Testis (tissue), 2 donors: Measurements from ENCODE around the gene INO80.

Experiments used
- CTCF ChIP-seq, 3 experiments: fragments of 450-650 bp in 2 of 3; fragments of 200-600 bp in 1 of 3; sonication (generic) in 1 of 3; IDR thresholded peaks; one replicate each; pipeline ENCODE4 v1.5.1; 2016 to 2019; ENCODE audit warnings: antibody characterized with exemption in 3 of 3, mild to moderate bottlenecking in 2 of 3, moderate library complexity in 1 of 3
- POLR2A ChIP-seq: fragments of 450-650 bp; IDR thresholded peaks from one replicate; pipeline ENCODE4 v1.6.1; 2017; ENCODE audit warnings: antibody characterized with exemption, mild to moderate bottlenecking, moderate library complexity

GRCh38 chr15:40995656-40996055, 120.4 kb downstream of the INO80 start:
- no peak for TF ChIP-seq CTCF (IDR thresholded peaks at IDR 0.05)
- no peak for TF ChIP-seq POLR2A
